GM21737 (cell line): ENCODE results near the gene CAMSAP3.
"Not testable (repeated sequence)": the region's sequence is repeated elsewhere in the genome, so short reads cannot be mapped to it uniquely, and the experiment has no call there.

ENCODE experiments used
- ATAC-seq: cut with Tn5 transposase; IDR thresholded peaks from one replicate; pipeline ENCODE4 v1.9.1; 2021; ENCODE audit warnings: mild to moderate bottlenecking, moderate library complexity; ENCODE audit not compliant: unreplicated experiment

Gene CAMSAP3

GRCh38 chr19:7629347-7630054 lies 33.8 kb downstream of the CAMSAP3 start, which contains the start of the genes PET100 and XAB2:
PET100 (plus strand) TSS chr19:7629793; CDS start chr19:7629834, 41 bp downstream.
XAB2 (minus strand) TSS chr19:7629545; CDS start chr19:7629527, 18 bp downstream.
- ATAC-seq, result peak; percentile 73

- ATAC-seq, result no peak
Observed at GRCh38 chr19:7631577-7631976, 35.9 kb downstream of the CAMSAP3 start.

GRCh38 chr19:7632340-7633203 lies 36.9 kb downstream of the CAMSAP3 start:
- ATAC-seq, result no peak

GRCh38 chr19:7633698-7634097 lies 38.0 kb downstream of the CAMSAP3 start, which contains the start of gene PCP2:
PCP2 (minus strand) TSS chr19:7633719; CDS start chr19:7633457, 262 bp downstream.
- no peak for ATAC-seq

GRCh38 chr19:7635670-7636069 lies 40.0 kb downstream of the CAMSAP3 start:
- ATAC-seq, result no peak

- ATAC-seq, result no peak
Observed at GRCh38 chr19:7636317-7636690, 40.6 kb downstream of the CAMSAP3 start.

- ATAC-seq, result peak; percentile 51
Observed at GRCh38 chr19:7636691-7637373, 41.2 kb downstream of the CAMSAP3 start, which contains the start of gene STXBP2. STXBP2 (plus strand) TSS chr19:7637110; CDS start chr19:7637150, 40 bp downstream.

GRCh38 chr19:7637374-7638256 lies 42.0 kb downstream of the CAMSAP3 start:
- ATAC-seq, result no peak

- no peak for ATAC-seq
Observed at GRCh38 chr19:7638802-7639465, 43.3 kb downstream of the CAMSAP3 start.

GRCh38 chr19:7639863-7640348 lies 44.2 kb downstream of the CAMSAP3 start:
- no peak for ATAC-seq

- ATAC-seq, result no peak
Observed at GRCh38 chr19:7640803-7641202, 45.1 kb downstream of the CAMSAP3 start.

GRCh38 chr19:7641290-7642276 lies 45.9 kb downstream of the CAMSAP3 start:
- no peak for ATAC-seq

GRCh38 chr19:7642295-7643030 lies 46.8 kb downstream of the CAMSAP3 start:
- ATAC-seq, result no peak

GRCh38 chr19:7643031-7643415 lies 47.4 kb downstream of the CAMSAP3 start:
- no peak for ATAC-seq

- not testable (repeated sequence) for ATAC-seq
Observed at GRCh38 chr19:7643629-7644549, 48.2 kb downstream of the CAMSAP3 start.

GRCh38 chr19:7644550-7644877 lies 48.9 kb downstream of the CAMSAP3 start:
- no peak for ATAC-seq

- ATAC-seq, result no peak
Observed at GRCh38 chr19:7645163-7645562, 49.5 kb downstream of the CAMSAP3 start.
